Measurements from ENCODE around the gene FOSL1.

- TF ChIP-seq, protein P1, sequence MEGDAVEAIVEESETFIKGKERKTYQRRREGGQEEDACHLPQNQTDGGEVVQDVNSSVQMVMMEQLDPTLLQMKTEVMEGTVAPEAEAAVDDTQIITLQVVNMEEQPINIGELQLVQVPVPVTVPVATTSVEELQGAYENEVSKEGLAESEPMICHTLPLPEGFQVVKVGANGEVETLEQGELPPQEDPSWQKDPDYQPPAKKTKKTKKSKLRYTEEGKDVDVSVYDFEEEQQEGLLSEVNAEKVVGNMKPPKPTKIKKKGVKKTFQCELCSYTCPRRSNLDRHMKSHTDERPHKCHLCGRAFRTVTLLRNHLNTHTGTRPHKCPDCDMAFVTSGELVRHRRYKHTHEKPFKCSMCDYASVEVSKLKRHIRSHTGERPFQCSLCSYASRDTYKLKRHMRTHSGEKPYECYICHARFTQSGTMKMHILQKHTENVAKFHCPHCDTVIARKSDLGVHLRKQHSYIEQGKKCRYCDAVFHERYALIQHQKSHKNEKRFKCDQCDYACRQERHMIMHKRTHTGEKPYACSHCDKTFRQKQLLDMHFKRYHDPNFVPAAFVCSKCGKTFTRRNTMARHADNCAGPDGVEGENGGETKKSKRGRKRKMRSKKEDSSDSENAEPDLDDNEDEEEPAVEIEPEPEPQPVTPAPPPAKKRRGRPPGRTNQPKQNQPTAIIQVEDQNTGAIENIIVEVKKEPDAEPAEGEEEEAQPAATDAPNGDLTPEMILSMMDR (IDR thresholded peaks at IDR 0.05): no peak
- no peak for TF ChIP-seq POLR2A (IDR thresholded peaks at IDR 0.05)
Observed at GRCh38 chr11:65921876-65922275, 21.7 kb upstream of the FOSL1 start.
